ENCODE results near the gene PHF24. TPM values are rescaled to one million over a fixed set of nuclear protein-coding genes. Genes with fewer than 3 reads are reported as not detected.

Gene PHF24
- total RNA-seq, 3 donors from 2014 or later (not counting 1 experiment from before 2014, with no cell fraction given) = not detected

DNA sequence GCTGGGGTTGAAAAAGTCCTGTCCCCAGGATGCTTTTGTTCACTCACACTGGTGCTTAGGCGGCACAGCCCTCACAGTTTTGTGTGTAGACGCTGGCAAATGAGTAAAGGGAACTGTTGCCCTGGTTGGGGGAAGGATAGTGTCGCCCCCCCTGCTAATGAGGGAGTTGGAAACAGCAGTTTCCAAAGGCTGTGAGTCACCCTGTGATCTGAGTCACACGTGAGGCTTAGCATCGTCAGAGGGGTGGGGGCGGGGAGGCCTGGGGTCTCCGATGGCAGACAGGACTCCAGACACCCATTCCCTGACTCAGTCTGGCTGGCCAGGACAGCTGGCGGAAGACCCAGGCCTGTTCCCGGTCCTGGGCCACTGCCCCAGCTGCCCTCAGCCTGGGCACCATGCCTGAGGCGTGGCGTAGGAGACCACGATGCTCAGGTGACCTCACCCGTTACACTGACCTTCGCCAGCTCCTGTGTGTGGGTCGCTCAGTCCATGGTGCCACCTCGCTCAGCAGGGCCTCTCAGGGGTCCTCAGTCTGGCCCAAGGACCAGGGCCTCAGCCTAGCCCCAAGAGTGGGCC lies 34.4 kb downstream of the PHF24 start:
- H3K9me3 ChIP-seq (ENCODE audit: control insufficient read depth, insufficient read depth, low read length) = no peaks in the 10 kb centered on the region
- H3K4me3 ChIP-seq (ENCODE audit: low read length) = no peak overlapping the region
- TF ChIP-seq, protein P1, sequence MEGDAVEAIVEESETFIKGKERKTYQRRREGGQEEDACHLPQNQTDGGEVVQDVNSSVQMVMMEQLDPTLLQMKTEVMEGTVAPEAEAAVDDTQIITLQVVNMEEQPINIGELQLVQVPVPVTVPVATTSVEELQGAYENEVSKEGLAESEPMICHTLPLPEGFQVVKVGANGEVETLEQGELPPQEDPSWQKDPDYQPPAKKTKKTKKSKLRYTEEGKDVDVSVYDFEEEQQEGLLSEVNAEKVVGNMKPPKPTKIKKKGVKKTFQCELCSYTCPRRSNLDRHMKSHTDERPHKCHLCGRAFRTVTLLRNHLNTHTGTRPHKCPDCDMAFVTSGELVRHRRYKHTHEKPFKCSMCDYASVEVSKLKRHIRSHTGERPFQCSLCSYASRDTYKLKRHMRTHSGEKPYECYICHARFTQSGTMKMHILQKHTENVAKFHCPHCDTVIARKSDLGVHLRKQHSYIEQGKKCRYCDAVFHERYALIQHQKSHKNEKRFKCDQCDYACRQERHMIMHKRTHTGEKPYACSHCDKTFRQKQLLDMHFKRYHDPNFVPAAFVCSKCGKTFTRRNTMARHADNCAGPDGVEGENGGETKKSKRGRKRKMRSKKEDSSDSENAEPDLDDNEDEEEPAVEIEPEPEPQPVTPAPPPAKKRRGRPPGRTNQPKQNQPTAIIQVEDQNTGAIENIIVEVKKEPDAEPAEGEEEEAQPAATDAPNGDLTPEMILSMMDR (IDR thresholded peaks at IDR 0.05) = no peak
- H3K4me3 Mint-ChIP-seq = no peak overlapping the region
- no peaks in the 10 kb centered on the region for H3K27me3 ChIP-seq (ENCODE audit: control insufficient read depth, insufficient read depth, low read length)
- WGBS (ENCODE audit: insufficient coverage) = 80% methylated on average over 16 of the region's 16 CpGs
- H3K27me3 Mint-ChIP-seq (ENCODE audit: low read depth in 2 of 2) = peaks cover 0 to 2% of the 10 kb centered on the region in 2 donors
- H3K9me3 Mint-ChIP-seq = no peaks in the 10 kb centered on the region
- no peak overlapping the region for H3K27ac ChIP-seq (ENCODE audit: low read length)
- H3K4me1 Mint-ChIP-seq = peaks cover 23 to 24% of the 10 kb centered on the region in 2 donors
- H3K27ac Mint-ChIP-seq = no peak overlapping the region
- no peak for ATAC-seq
- peaks cover 20% of the 10 kb centered on the region for H3K4me1 ChIP-seq (ENCODE audit: control insufficient read depth, insufficient read depth, low read length)
- intact Hi-C loops (cut with micrococcal nuclease) = no loop called here
- DNase-seq = peak in 1 of 2 donors; percentile 17
- no peaks in the 10 kb centered on the region for H3K36me3 Mint-ChIP-seq
- H3K36me3 ChIP-seq (ENCODE audit: control insufficient read depth, insufficient read depth, low read length) = no peaks in the 10 kb centered on the region

DNA sequence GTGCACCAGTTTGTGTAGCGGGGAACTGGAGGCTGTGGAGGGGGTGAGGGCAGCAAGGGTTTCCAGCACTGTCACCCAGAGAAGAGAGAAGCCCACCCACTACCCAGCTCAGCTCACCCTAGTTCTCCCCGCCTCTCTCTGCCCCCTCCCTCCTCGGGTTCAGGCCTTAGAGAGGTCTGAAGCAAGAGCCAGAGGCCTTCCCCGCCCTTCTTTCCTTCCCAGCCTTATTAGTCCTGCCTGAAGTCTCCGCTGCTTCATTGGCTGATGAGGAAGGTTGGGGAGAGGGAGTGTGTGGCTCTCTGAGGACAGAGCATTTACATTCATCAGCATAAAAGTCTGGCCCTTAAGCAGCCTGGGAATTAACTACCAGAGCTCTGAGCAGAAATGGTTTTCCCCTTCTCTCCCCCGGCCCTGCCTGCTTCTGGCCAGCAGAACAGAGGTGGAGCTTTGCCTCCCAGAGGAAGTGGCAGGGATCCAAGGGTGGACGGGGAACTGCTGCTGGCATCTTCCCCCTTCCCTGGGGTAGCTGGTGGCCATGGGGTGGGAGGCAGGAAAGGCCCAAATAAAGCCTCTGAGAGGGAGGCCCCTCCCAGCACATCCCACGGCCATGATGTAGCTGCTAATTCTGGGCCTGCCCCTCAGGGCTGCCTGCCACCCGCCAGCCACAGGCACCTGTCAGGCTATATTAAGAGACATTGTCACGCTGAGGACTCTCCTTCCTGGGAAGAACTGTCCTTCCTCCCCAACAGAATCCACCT lies 35.6 kb downstream of the PHF24 start:
- TF ChIP-seq, protein P1 (IDR thresholded peaks at IDR 0.05) = no peak
- Histone ChIP-seq H3K4me3 (ENCODE audit: low read length) (no peak overlapping the region), H3K27ac (ENCODE audit: low read length) (no peak overlapping the region), H3K36me3 (ENCODE audit: control insufficient read depth, insufficient read depth, low read length) (no peaks in the 10 kb centered on the region), H3K9me3 (ENCODE audit: control insufficient read depth, insufficient read depth, low read length) (no peaks in the 10 kb centered on the region), H3K27me3 (ENCODE audit: control insufficient read depth, insufficient read depth, low read length) (no peaks in the 10 kb centered on the region), H3K4me1 (ENCODE audit: control insufficient read depth, insufficient read depth, low read length) (peaks cover 12% of the 10 kb centered on the region)
- intact Hi-C loops (cut with micrococcal nuclease) = no loop called here
- Mint-ChIP-seq H3K9me3 (no peaks in the 10 kb centered on the region), H3K27ac (no peak overlapping the region), H3K36me3 (no peaks in the 10 kb centered on the region), H3K27me3 (ENCODE audit: low read depth in 2 of 2) (peaks cover 0 to 2% of the 10 kb centered on the region in 2 donors), H3K4me1 (peaks cover 16 to 19% of the 10 kb centered on the region in 2 donors), H3K4me3 (no peak overlapping the region)
- DNase-seq (no peak), ATAC-seq (no peak)
- 72% methylated on average over 8 of the region's 10 CpGs for WGBS (ENCODE audit: insufficient coverage)

DNA sequence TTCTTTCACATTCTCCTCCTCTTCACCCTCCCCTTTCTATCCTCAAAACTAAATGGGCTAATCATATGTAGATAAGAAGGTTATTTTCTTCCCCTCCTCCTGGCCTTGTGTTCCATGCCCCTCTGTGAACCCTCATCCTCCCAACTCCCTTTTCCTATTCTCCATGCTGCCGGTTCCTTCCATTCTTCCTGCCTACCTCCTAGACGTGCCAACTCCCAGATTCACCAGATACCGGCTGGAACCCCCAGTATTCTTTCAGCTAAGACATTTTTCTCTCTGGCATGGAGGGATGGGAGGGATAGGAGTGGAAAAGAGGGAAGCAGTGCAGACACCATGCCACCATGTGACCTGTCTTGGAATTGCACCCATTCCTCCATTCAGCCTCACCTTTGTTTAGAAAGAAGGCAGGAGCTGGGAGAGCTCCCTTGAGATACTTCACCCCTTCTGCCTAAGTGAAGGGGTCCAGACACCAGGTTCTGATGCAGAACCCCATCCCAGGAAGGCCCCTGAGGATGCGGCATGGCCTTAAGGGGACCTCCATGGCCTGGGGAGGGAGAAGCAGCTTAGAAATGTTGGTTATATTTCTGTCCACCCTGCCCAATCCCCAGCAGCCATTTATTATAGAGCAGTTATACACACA lies 36.3 kb downstream of the PHF24 start:
- no peak for ATAC-seq
- no peaks in the 10 kb centered on the region for H3K36me3 ChIP-seq (ENCODE audit: control insufficient read depth, insufficient read depth, low read length)
- intact Hi-C loops (cut with micrococcal nuclease) = no loop called here
- no peak overlapping the region for H3K4me3 ChIP-seq (ENCODE audit: low read length)
- Mint-ChIP-seq H3K27ac (no peak overlapping the region), H3K27me3 (ENCODE audit: low read depth in 2 of 2) (peaks cover 0 to 1% of the 10 kb centered on the region in 2 donors), H3K4me1 (peaks cover 9 to 13% of the 10 kb centered on the region in 2 donors), H3K4me3 (no peak overlapping the region), H3K9me3 (no peaks in the 10 kb centered on the region), H3K36me3 (no peaks in the 10 kb centered on the region)
- TF ChIP-seq, protein P1 (IDR thresholded peaks at IDR 0.05) = no peak
- H3K9me3 ChIP-seq (ENCODE audit: control insufficient read depth, insufficient read depth, low read length) = no peaks in the 10 kb centered on the region
- no peaks in the 10 kb centered on the region for H3K27me3 ChIP-seq (ENCODE audit: control insufficient read depth, insufficient read depth, low read length)
- DNase-seq = peak in 1 of 2 donors; percentile 18
- no peak overlapping the region for H3K27ac ChIP-seq (ENCODE audit: low read length)
- H3K4me1 ChIP-seq (ENCODE audit: control insufficient read depth, insufficient read depth, low read length) = peaks cover 9% of the 10 kb centered on the region
- WGBS (ENCODE audit: insufficient coverage) = 76% methylated on average over 3 of the region's 4 CpGs

All from natural killer cell (primary cell).